Femur (tissue), 1 donor: ENCODE results near the gene COPS6.
"Not testable (repeated sequence)": the region's sequence is repeated elsewhere in the genome, so short reads cannot be mapped to it uniquely, and the experiment has no call there.

Experiments
- DNase-seq: peaks from one replicate; pipeline ENCODE4 v3.0.0-alpha.2; 2017

COPS6 gene

GRCh38 chr7:100127866-100128636 is 39.3 kb downstream of the COPS6 start:
- DNase-seq = peak; percentile 54

- DNase-seq = no peak
These were observed 39.8 kb downstream of the COPS6 start for GRCh38 chr7:100128637-100128963.

GRCh38 chr7:100130220-100130607 is 41.4 kb downstream of the COPS6 start:
- not testable (repeated sequence) for DNase-seq

- peak; percentile 85 for DNase-seq
These were observed 42.1 kb downstream of the COPS6 start for GRCh38 chr7:100130608-100131453.

GRCh38 chr7:100132126-100132525 is 43.4 kb downstream of the COPS6 start:
- no peak for DNase-seq

- peak; percentile 70 for DNase-seq
These were observed 44.0 kb downstream of the COPS6 start for GRCh38 chr7:100132697-100133151.

GRCh38 chr7:100137851-100138760 is 49.3 kb downstream of the COPS6 start:
- no peak for DNase-seq

GRCh38 chr7:100141555-100141949 is 52.8 kb downstream of the COPS6 start:
- DNase-seq = no peak
